Skeletal muscle cell (primary cell): Measurements from ENCODE around the gene PAPPA2.
"Not testable (repeated sequence)": the region's sequence is repeated elsewhere in the genome, so short reads cannot be mapped to it uniquely, and the experiment has no call there.

Experiments
- DNase-seq: peaks from one replicate; pipeline ENCODE4 v3.0.0-alpha.2; 2010; ENCODE audit warnings: low read depth
- H3K4me3 ChIP-seq: 2 replicates; pipeline ENCODE4 v1.5.1; 2011; ENCODE audit warnings: low read depth, mild to moderate bottlenecking, control low read depth, low read length, moderate library complexity

The PAPPA2 gene

GRCh38 chr1:176545034-176545639, 82.2 kb downstream of the PAPPA2 start:
- no peak for DNase-seq
- no peak overlapping the region for H3K4me3 ChIP-seq

GRCh38 chr1:176546825-176547224, 83.8 kb downstream of the PAPPA2 start:
- DNase-seq = no peak
- no peak overlapping the region for H3K4me3 ChIP-seq

- no peak for DNase-seq
- no peak overlapping the region for H3K4me3 ChIP-seq
Measured at GRCh38 chr1:176551146-176551545, 88.2 kb downstream of the PAPPA2 start.

- no peak overlapping the region for H3K4me3 ChIP-seq
- no peak for DNase-seq
Measured at GRCh38 chr1:176552217-176552991, 89.4 kb downstream of the PAPPA2 start.

GRCh38 chr1:176552999-176553398, 90.0 kb downstream of the PAPPA2 start:
- no peak for DNase-seq

GRCh38 chr1:176556288-176556687, 93.3 kb downstream of the PAPPA2 start:
- no peak overlapping the region for H3K4me3 ChIP-seq
- no peak for DNase-seq

More at GRCh38 chr1:176552999-176553398, 90.0 kb downstream of the PAPPA2 start:
- no peak overlapping the region for H3K4me3 ChIP-seq

- H3K4me3 ChIP-seq = no peak overlapping the region
- DNase-seq = no peak
Measured at GRCh38 chr1:176557543-176558258, 94.7 kb downstream of the PAPPA2 start.

- no peak for DNase-seq
- H3K4me3 ChIP-seq = no peak overlapping the region
Measured at GRCh38 chr1:176558561-176558960, 95.6 kb downstream of the PAPPA2 start.

- DNase-seq = no peak
- no peak overlapping the region for H3K4me3 ChIP-seq
Measured at GRCh38 chr1:176559474-176559873, 96.5 kb downstream of the PAPPA2 start.

GRCh38 chr1:176559878-176560277, 96.9 kb downstream of the PAPPA2 start:
- peak; percentile 18 for DNase-seq
- H3K4me3 ChIP-seq = no peak overlapping the region

- H3K4me3 ChIP-seq = no peak overlapping the region
- DNase-seq = no peak
Measured at GRCh38 chr1:176560681-176561080, 97.7 kb downstream of the PAPPA2 start.

GRCh38 chr1:176561761-176562160, 98.8 kb downstream of the PAPPA2 start:
- not testable (repeated sequence) for H3K4me3 ChIP-seq, DNase-seq

- H3K4me3 ChIP-seq = no peak overlapping the region
Measured at GRCh38 chr1:176566004-176566975, 103.3 kb downstream of the PAPPA2 start.

GRCh38 chr1:176567190-176567794, 104.3 kb downstream of the PAPPA2 start:
- no peak overlapping the region for H3K4me3 ChIP-seq
- DNase-seq = peak; percentile 24

More at GRCh38 chr1:176566004-176566975, 103.3 kb downstream of the PAPPA2 start:
- no peak for DNase-seq

- no peak overlapping the region for H3K4me3 ChIP-seq
- DNase-seq = no peak
Measured at GRCh38 chr1:176568185-176568584, 105.2 kb downstream of the PAPPA2 start.

- DNase-seq = no peak
Measured at GRCh38 chr1:176574756-176575155, 111.8 kb downstream of the PAPPA2 start.

GRCh38 chr1:176575991-176576390, 113.0 kb downstream of the PAPPA2 start:
- no peak for DNase-seq
- H3K4me3 ChIP-seq = no peak overlapping the region

More at GRCh38 chr1:176574756-176575155, 111.8 kb downstream of the PAPPA2 start:
- H3K4me3 ChIP-seq = no peak overlapping the region

- no peak for DNase-seq
- no peak overlapping the region for H3K4me3 ChIP-seq
Measured at GRCh38 chr1:176576670-176577069, 113.7 kb downstream of the PAPPA2 start.
